ENCODE results near the gene TMEM47. TPM values are rescaled to one million over a fixed set of nuclear protein-coding genes. Genes with fewer than 3 reads are reported as not detected.

The TMEM47 gene
- total RNA-seq, 3 donors from 2014 or later: 3.4 to 43.4 (median 5.3) TPM

- H3K4me3 ChIP-seq: no peak overlapping the region
- no peak for TF ChIP-seq CTCF (IDR thresholded peaks at IDR 0.05)
- H3K4me1 ChIP-seq (ENCODE audit: low read depth): no peaks in the 10 kb centered on the region
- DNase-seq: no peak
- intact Hi-C loops (cut with DNase I, micrococcal nuclease): no loop called here
- no peak for ATAC-seq
- H3K36me3 ChIP-seq (ENCODE audit: low read depth): no peaks in the 10 kb centered on the region
- H3K9me3 ChIP-seq: no peaks in the 10 kb centered on the region
Observed at GRCh38 chrX:34585561-34585960, 71.5 kb downstream of the TMEM47 start.

- ATAC-seq: no peak
- H3K9me3 ChIP-seq: no peaks in the 10 kb centered on the region
- no peak overlapping the region for H3K4me3 ChIP-seq
- DNase-seq: no peak
- no peaks in the 10 kb centered on the region for H3K4me1 ChIP-seq (ENCODE audit: low read depth)
- intact Hi-C loops (cut with DNase I, micrococcal nuclease): no loop called here
- no peak for TF ChIP-seq CTCF (IDR thresholded peaks at IDR 0.05)
- no peaks in the 10 kb centered on the region for H3K36me3 ChIP-seq (ENCODE audit: low read depth)
Observed at GRCh38 chrX:34584781-34585180, 72.3 kb downstream of the TMEM47 start.

GRCh38 chrX:34580069-34580468 lies 77.0 kb downstream of the TMEM47 start:
- ATAC-seq: no peak

GRCh38 chrX:34578237-34578636 lies 78.8 kb downstream of the TMEM47 start:
- DNase-seq (peak in 1 of 3 donors; percentile 7), ATAC-seq (no peak)
- H3K36me3 ChIP-seq (ENCODE audit: low read depth): no peaks in the 10 kb centered on the region
- H3K9me3 ChIP-seq: no peaks in the 10 kb centered on the region
- no peak for TF ChIP-seq CTCF (IDR thresholded peaks at IDR 0.05)
- no peaks in the 10 kb centered on the region for H3K4me1 ChIP-seq (ENCODE audit: low read depth)
- intact Hi-C loops (cut with DNase I, micrococcal nuclease): no loop called here
- no peak overlapping the region for H3K4me3 ChIP-seq

More at GRCh38 chrX:34580069-34580468, 77.0 kb downstream of the TMEM47 start:
- Histone ChIP-seq H3K4me1 (ENCODE audit: low read depth) (no peaks in the 10 kb centered on the region), H3K9me3 (no peaks in the 10 kb centered on the region), H3K36me3 (ENCODE audit: low read depth) (no peaks in the 10 kb centered on the region), H3K4me3 (no peak overlapping the region)
- no peak for TF ChIP-seq CTCF (IDR thresholded peaks at IDR 0.05)
- intact Hi-C loops (cut with DNase I, micrococcal nuclease): no loop called here
- no peak for DNase-seq
